Vagina (tissue), 2 donors: ENCODE results near the gene SLU7. TPM values are rescaled to one million over a fixed set of nuclear protein-coding genes. Genes with fewer than 3 reads are reported as not detected.
"Not testable (repeated sequence)": the region's sequence is repeated elsewhere in the genome, so short reads cannot be mapped to it uniquely, and the experiment has no call there.

Experiments
- DNase-seq, 2 donors: peaks; one replicate each; pipeline ENCODE4 v3.0.0-alpha.2; 2017; ENCODE audit errors: extremely low spot score in 2 of 2
- H3K27ac ChIP-seq: fragments of 200-600 bp; sonication (generic); one replicate; pipeline ENCODE4 v1.5.1; 2019
- H3K27me3 ChIP-seq: fragments of 200-600 bp; sonication (generic); one replicate; pipeline ENCODE4 v1.5.1; 2019
- H3K36me3 ChIP-seq, 2 donors: fragments of 200-600 bp; sonication (generic); one replicate each; pipeline ENCODE4 v1.5.1; 2017 to 2019
- H3K4me1 ChIP-seq: fragments of 200-600 bp; sonication (generic); one replicate; pipeline ENCODE4 v1.5.1; 2019
- H3K4me3 ChIP-seq, 2 donors: fragments of 200-600 bp; sonication (generic); 1 replicate in 1 of 2; 2 replicates in 1 of 2; pipeline ENCODE4 v1.5.1; 2016 to 2019
- H3K9me3 ChIP-seq: fragments of 200-600 bp; sonication (generic); one replicate; pipeline ENCODE4 v1.5.1; 2019
- POLR2A ChIP-seq, 2 donors: fragments of 450-650 bp; IDR thresholded peaks; one replicate each; pipeline ENCODE4 v1.6.1; 2017; ENCODE audit warnings: antibody characterized with exemption in 2 of 2, mild to moderate bottlenecking in 2 of 2, moderate library complexity in 2 of 2
- POLR2AphosphoS5 ChIP-seq, 2 donors: sonication (generic); formaldehyde crosslinking; IDR thresholded peaks; one replicate each; pipeline ENCODE4 v1.9.0; 2017; ENCODE audit warnings: antibody characterized with exemption in 2 of 2, mild to moderate bottlenecking in 2 of 2, low read depth in 1 of 2; ENCODE audit not compliant: insufficient read depth in 1 of 2
- intact Hi-C: fragments of 100-400 bp; cut with DNase I; formaldehyde crosslinking; loops from one replicate; pipeline ENCODE4 v1.15.1; 2023
- total RNA-seq: library from RNA; depleted of rRNA; stranded (reverse); fragments of >200 nt; gene quantifications from one replicate; pipeline ENCODE4 v1.2.3, GENCODE V29; 2016
- TF ChIP-seq, protein P1 (sequence below), 3 experiments: fragments of 450-650 bp in 2 of 3; fragments of 200-600 bp in 1 of 3; sonication (generic) in 1 of 3; IDR thresholded peaks; one replicate each; pipeline ENCODE4 v1.5.1; 2017 to 2019; ENCODE audit warnings: antibody characterized with exemption in 3 of 3, mild to moderate bottlenecking in 2 of 3, moderate library complexity in 2 of 3

SLU7 gene
- total RNA-seq, 1 donor from 2014 or later = 24.3 TPM

GRCh38 chr5:160438316-160439204 is 19.7 kb upstream of the SLU7 start:
- Histone ChIP-seq H3K36me3 (no peaks in the 10 kb centered on the region), H3K4me1 (peaks cover 6% of the 10 kb centered on the region), H3K27ac (peak overlapping the region; percentile 10), H3K9me3 (no peaks in the 10 kb centered on the region), H3K27me3 (no peaks in the 10 kb centered on the region), H3K4me3 (peak overlapping the region; percentile 31 to 33)
- intact Hi-C loops = no loop called here
- TF ChIP-seq POLR2A (IDR thresholded peaks at IDR 0.05) (no peak), POLR2AphosphoS5 (IDR thresholded peaks at IDR 0.05; ENCODE audit: insufficient read depth in 1 of 2, low read depth in 1 of 2) (no peak)
- TF ChIP-seq, protein P1, sequence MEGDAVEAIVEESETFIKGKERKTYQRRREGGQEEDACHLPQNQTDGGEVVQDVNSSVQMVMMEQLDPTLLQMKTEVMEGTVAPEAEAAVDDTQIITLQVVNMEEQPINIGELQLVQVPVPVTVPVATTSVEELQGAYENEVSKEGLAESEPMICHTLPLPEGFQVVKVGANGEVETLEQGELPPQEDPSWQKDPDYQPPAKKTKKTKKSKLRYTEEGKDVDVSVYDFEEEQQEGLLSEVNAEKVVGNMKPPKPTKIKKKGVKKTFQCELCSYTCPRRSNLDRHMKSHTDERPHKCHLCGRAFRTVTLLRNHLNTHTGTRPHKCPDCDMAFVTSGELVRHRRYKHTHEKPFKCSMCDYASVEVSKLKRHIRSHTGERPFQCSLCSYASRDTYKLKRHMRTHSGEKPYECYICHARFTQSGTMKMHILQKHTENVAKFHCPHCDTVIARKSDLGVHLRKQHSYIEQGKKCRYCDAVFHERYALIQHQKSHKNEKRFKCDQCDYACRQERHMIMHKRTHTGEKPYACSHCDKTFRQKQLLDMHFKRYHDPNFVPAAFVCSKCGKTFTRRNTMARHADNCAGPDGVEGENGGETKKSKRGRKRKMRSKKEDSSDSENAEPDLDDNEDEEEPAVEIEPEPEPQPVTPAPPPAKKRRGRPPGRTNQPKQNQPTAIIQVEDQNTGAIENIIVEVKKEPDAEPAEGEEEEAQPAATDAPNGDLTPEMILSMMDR (IDR thresholded peaks at IDR 0.05) = peak; percentile 21 to 50 (median 47)
- no peak for DNase-seq

- TF ChIP-seq POLR2A (IDR thresholded peaks at IDR 0.05) (no peak), POLR2AphosphoS5 (IDR thresholded peaks at IDR 0.05; ENCODE audit: insufficient read depth in 1 of 2, low read depth in 1 of 2) (no peak)
- TF ChIP-seq, protein P1 (IDR thresholded peaks at IDR 0.05) = no peak
- Histone ChIP-seq H3K36me3 (no peaks in the 10 kb centered on the region), H3K27ac (no peak overlapping the region), H3K4me3 (no peak overlapping the region), H3K4me1 (peaks cover 6% of the 10 kb centered on the region), H3K27me3 (no peaks in the 10 kb centered on the region), H3K9me3 (no peaks in the 10 kb centered on the region)
- no peak for DNase-seq
- intact Hi-C loops = no loop called here
Measured at GRCh38 chr5:160437271-160437670, 18.4 kb upstream of the SLU7 start.

GRCh38 chr5:160436661-160437060 is 17.8 kb upstream of the SLU7 start:
- H3K27me3 ChIP-seq, H3K27ac ChIP-seq, intact Hi-C loops, H3K36me3 ChIP-seq, H3K9me3 ChIP-seq, H3K4me1 ChIP-seq, H3K4me3 ChIP-seq, DNase-seq: not testable (repeated sequence)

DNA sequence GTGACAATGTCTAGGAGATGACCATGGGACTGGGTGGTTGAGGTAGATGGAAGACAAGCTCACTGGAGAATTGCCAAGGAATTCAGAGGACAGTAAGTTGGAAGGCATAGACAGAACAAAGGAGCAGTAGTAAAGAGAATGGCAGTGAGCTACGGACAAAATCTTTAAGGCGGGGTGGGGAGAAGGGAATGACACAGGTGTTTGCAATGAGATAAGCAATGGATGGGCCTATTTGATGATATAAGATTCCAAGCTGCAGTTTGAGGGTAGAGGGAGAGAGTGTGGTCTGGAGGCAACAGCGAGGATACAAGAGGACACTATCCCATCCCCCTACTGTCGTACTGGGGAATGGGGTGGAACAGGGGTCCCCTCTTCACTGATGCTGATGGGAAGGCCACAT is 17.1 kb upstream of the SLU7 start:
- intact Hi-C loops = no loop called here
- TF ChIP-seq, protein P1 (IDR thresholded peaks at IDR 0.05) = no peak
- no peak for TF ChIP-seq POLR2A (IDR thresholded peaks at IDR 0.05)
- no peak for TF ChIP-seq POLR2AphosphoS5 (IDR thresholded peaks at IDR 0.05; ENCODE audit: insufficient read depth in 1 of 2, low read depth in 1 of 2)
- Histone ChIP-seq H3K4me1 (peaks cover 6% of the 10 kb centered on the region), H3K27me3 (no peaks in the 10 kb centered on the region), H3K4me3 (no peak overlapping the region), H3K36me3 (no peaks in the 10 kb centered on the region), H3K27ac (no peak overlapping the region), H3K9me3 (no peaks in the 10 kb centered on the region)
- DNase-seq = no peak

- TF ChIP-seq, protein P1 (IDR thresholded peaks at IDR 0.05) = no peak
- TF ChIP-seq POLR2AphosphoS5 (IDR thresholded peaks at IDR 0.05; ENCODE audit: insufficient read depth in 1 of 2, low read depth in 1 of 2) = no peak
- no peak for TF ChIP-seq POLR2A (IDR thresholded peaks at IDR 0.05)
- H3K36me3 ChIP-seq = no peaks in the 10 kb centered on the region
- no peaks in the 10 kb centered on the region for H3K27me3 ChIP-seq
- no peak overlapping the region for H3K27ac ChIP-seq
- intact Hi-C loops = no loop called here
- no peak overlapping the region for H3K4me3 ChIP-seq
- no peaks in the 10 kb centered on the region for H3K9me3 ChIP-seq
- H3K4me1 ChIP-seq = peaks cover 6% of the 10 kb centered on the region
- DNase-seq = no peak
Measured at GRCh38 chr5:160435532-160435931, 16.7 kb upstream of the SLU7 start.
